ENCODE results near the gene IPO8. TPM values are rescaled to one million over a fixed set of nuclear protein-coding genes. Genes with fewer than 3 reads are reported as not detected.

IPO8 gene
- total and polyA plus RNA-seq, 2 of the 4 experiments (the other 2 are of a cell fraction) = 11.1 to 31.5 TPM

DNA sequence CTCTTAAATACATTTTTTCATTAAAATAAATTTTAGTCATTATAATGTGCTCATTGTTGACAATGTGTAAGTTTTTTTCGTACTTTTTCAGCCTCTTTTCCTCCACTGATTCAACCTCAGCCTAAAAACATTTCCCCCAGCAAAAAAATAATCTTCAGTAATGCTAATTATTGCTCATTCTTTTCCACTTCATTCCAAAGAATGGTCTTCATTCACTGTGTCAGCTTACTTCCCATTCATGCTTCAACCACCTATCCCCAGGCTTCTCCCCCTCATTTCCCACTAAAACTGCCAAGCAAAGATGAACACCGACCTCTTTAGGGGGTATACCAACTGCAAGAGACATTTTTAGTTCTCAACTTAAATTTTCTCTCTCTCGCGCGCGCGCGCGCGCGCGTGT, 2.7 kb upstream of the IPO8 start:
- in situ Hi-C loops (cut with MboI; ENCODE audit: low sequenced_read_pairs) = no loop called here
- POLR2A ChIA-PET (ENCODE audit: unreplicated experiment) = no interaction called here
- no CpG with 5 or more reads among the region's 12 CpGs for WGBS, 2 experiments (ENCODE audit: extremely low coverage in 2 of 2, insufficient read length in 1 of 2)

More for the DNA sequence above, 2.7 kb upstream of the IPO8 start:
- Histone ChIP-seq H3K79me1 (ENCODE audit: low read depth in 1 of 2, low read length in 2 of 2) (peaks cover 14 to 25% of the 10 kb centered on the region in 2 experiments; a peak in 3 of 4 replicates), H4K8ac (ENCODE audit: low read depth in 2 of 2, low read length in 2 of 2) (no peak overlapping the region), H3K27me3 (ENCODE audit: control insufficient read depth, insufficient read depth, low read length) (no peaks in the 10 kb centered on the region), H3K4me2 (ENCODE audit: low read depth, low read length) (no peak overlapping the region), H3K4ac (ENCODE audit: low read depth, low read length) (no peak overlapping the region), H2AK5ac (ENCODE audit: low read depth, low read length) (no peak overlapping the region), H4K91ac (ENCODE audit: insufficient read depth, low read depth, low read length) (no peak overlapping the region), H3K9ac (ENCODE audit: low read depth, low read length) (no peak overlapping the region), H2BK20ac (ENCODE audit: low read depth, low read length) (no peak overlapping the region), H3K36me3 (ENCODE audit: control insufficient read depth, insufficient read depth, low read length) (no peaks in the 10 kb centered on the region), H3K23ac (ENCODE audit: low read depth, low read length) (no peak overlapping the region), H2BK15ac (ENCODE audit: low read depth, low read length) (no peak overlapping the region), H2BK120ac (ENCODE audit: low read depth, low read length) (no peak overlapping the region), H2BK5ac (ENCODE audit: low read depth, low read length, poor library complexity, severe bottlenecking) (no peak overlapping the region), H3K9me3 (ENCODE audit: control insufficient read depth, insufficient read depth, low read length) (no peaks in the 10 kb centered on the region), H3K56ac (ENCODE audit: extremely low read depth, insufficient read depth, low read length) (no peak overlapping the region), H3K18ac (ENCODE audit: low read depth, low read length) (no peak overlapping the region), H3K9me1 (ENCODE audit: insufficient read depth, low read length) (peaks cover 9% of the 10 kb centered on the region), H3K4me1 (ENCODE audit: control insufficient read depth, insufficient read depth, low read length) (peaks cover 2% of the 10 kb centered on the region; the same call in 1 of the 2 replicates), H3K27ac (ENCODE audit: insufficient read depth, low read length) (no peak overlapping the region), H2AFZ (replicated peaks; ENCODE audit: low read length, poor library complexity) (no peak overlapping the region), H3K14ac (replicated peaks; ENCODE audit: low read depth, low read length) (no peak overlapping the region), H4K20me1 (ENCODE audit: insufficient read depth, low read length) (no peaks in the 10 kb centered on the region), H3K4me3 (ENCODE audit: insufficient read depth, low read depth, low read length) (no peak overlapping the region), H2AK9ac (replicated peaks; ENCODE audit: low read depth, low read length, poor library complexity) (no peak overlapping the region), H4K5ac (ENCODE audit: low read depth, low read length) (no peak overlapping the region)
- dilution Hi-C loops (cut with HindIII; ENCODE audit: low sequenced_read_pairs, unreplicated experiment) = no loop called here
- DNase-seq (no peak), ATAC-seq (ENCODE audit: low read depth) (no peak)
- CTCF ChIA-PET = no interaction called here
- no peak for TF ChIP-seq FOS (IDR thresholded peaks at IDR 0.05; ENCODE audit: low read depth, low read length)
- no peak for TF ChIP-seq POLR2A (IDR thresholded peaks at IDR 0.05; ENCODE audit: low read depth, low read length)
- TF ChIP-seq NFE2L2 (IDR thresholded peaks at IDR 0.05; ENCODE audit: low read depth, low read length) = no peak
- no peak for TF ChIP-seq MAFK (IDR thresholded peaks at IDR 0.05; ENCODE audit: low read depth, low read length)
- TF ChIP-seq, protein P1, sequence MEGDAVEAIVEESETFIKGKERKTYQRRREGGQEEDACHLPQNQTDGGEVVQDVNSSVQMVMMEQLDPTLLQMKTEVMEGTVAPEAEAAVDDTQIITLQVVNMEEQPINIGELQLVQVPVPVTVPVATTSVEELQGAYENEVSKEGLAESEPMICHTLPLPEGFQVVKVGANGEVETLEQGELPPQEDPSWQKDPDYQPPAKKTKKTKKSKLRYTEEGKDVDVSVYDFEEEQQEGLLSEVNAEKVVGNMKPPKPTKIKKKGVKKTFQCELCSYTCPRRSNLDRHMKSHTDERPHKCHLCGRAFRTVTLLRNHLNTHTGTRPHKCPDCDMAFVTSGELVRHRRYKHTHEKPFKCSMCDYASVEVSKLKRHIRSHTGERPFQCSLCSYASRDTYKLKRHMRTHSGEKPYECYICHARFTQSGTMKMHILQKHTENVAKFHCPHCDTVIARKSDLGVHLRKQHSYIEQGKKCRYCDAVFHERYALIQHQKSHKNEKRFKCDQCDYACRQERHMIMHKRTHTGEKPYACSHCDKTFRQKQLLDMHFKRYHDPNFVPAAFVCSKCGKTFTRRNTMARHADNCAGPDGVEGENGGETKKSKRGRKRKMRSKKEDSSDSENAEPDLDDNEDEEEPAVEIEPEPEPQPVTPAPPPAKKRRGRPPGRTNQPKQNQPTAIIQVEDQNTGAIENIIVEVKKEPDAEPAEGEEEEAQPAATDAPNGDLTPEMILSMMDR (conservative IDR thresholded peaks at IDR 0.05; ENCODE audit: low read depth, low read length) = no peak
- no peak for TF ChIP-seq RCOR1 (IDR thresholded peaks at IDR 0.05; ENCODE audit: insufficient replicate concordance, low read length)
- no peak for TF ChIP-seq CHD1 (IDR thresholded peaks at IDR 0.05; ENCODE audit: low read depth, low read length)
- TF ChIP-seq MAZ (IDR thresholded peaks at IDR 0.05; ENCODE audit: borderline replicate concordance, low read depth, low read length) = no peak
- TF ChIP-seq MXI1 (IDR thresholded peaks at IDR 0.05; ENCODE audit: borderline replicate concordance, low read depth, low read length) = no peak
- no peak for TF ChIP-seq RAD21 (IDR thresholded peaks at IDR 0.05; ENCODE audit: low read length)
- TF ChIP-seq, protein P2, sequence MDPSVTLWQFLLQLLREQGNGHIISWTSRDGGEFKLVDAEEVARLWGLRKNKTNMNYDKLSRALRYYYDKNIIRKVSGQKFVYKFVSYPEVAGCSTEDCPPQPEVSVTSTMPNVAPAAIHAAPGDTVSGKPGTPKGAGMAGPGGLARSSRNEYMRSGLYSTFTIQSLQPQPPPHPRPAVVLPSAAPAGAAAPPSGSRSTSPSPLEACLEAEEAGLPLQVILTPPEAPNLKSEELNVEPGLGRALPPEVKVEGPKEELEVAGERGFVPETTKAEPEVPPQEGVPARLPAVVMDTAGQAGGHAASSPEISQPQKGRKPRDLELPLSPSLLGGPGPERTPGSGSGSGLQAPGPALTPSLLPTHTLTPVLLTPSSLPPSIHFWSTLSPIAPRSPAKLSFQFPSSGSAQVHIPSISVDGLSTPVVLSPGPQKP (IDR thresholded peaks at IDR 0.05; ENCODE audit: borderline replicate concordance, low read depth, low read length) = no peak
- no peak for TF ChIP-seq BHLHE40 (IDR thresholded peaks at IDR 0.05; ENCODE audit: low read depth, low read length)
- TF ChIP-seq SMC3 (IDR thresholded peaks at IDR 0.05; ENCODE audit: low read depth, low read length) = no peak
- TF ChIP-seq CEBPB (IDR thresholded peaks at IDR 0.05; ENCODE audit: low read depth, low read length) = no peak
- TF ChIP-seq, protein P3, sequence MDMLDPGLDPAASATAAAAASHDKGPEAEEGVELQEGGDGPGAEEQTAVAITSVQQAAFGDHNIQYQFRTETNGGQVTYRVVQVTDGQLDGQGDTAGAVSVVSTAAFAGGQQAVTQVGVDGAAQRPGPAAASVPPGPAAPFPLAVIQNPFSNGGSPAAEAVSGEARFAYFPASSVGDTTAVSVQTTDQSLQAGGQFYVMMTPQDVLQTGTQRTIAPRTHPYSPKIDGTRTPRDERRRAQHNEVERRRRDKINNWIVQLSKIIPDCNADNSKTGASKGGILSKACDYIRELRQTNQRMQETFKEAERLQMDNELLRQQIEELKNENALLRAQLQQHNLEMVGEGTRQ (IDR thresholded peaks at IDR 0.05; ENCODE audit: low read depth, low read length) = no peak
- no peak for TF ChIP-seq RFX5 (IDR thresholded peaks at IDR 0.05; ENCODE audit: low read depth, low read length)
- intact Hi-C loops (cut with micrococcal nuclease) = no loop called here
- BruUV-seq (replicated peaks) = no TSS peak

All from IMR-90 (cell line).